Measurements from ENCODE around the gene PCDHAC2. TPM values are rescaled to one million over a fixed set of nuclear protein-coding genes. Genes with fewer than 3 reads are reported as not detected.
A peak's percentile ranks its signal among the peaks of the same experiment; 100 is the strongest.

Gene PCDHAC2
- total RNA-seq (2022) (9.3 and 12.3 TPM in 2 replicates), Bru-seq, nascent RNA (percentile 66 among the genes with signal in this experiment), BruChase-seq, experiment 1, labeled RNA remaining after a 6-hour chase (percentile 86 among the genes with signal in this experiment), BruChase-seq, experiment 2, labeled RNA remaining after a 2-hour chase (percentile 80 among the genes with signal in this experiment)
- long read RNA-seq, full-length matches to known transcripts: 20 of 21 reads
- long read RNA-seq, partial matches to known transcripts: 0 of 21 reads
- long read RNA-seq, other reads (novel, unspliced or antisense): 1 of 21 reads

- CTCF ChIA-PET: interaction anchor here (0.5 to 6.2 kb wide), 7 partner anchors 9 to 40 kb away, joined by 3 to 41 read pairs (median 5); partner anchors contain the start of gene PCDHAC1
- H3K36me3 Mint-ChIP-seq (ENCODE audit: insufficient read depth, unreplicated experiment): no peaks in the 10 kb centered on the region
- no peaks in the 10 kb centered on the region for H3K27me3 Mint-ChIP-seq (ENCODE audit: insufficient read depth, unreplicated experiment)
- intact Hi-C loops (cut with micrococcal nuclease): loop anchor here (1.0 to 5.0 kb wide), 3 partner anchors 11 to 40 kb away; partner anchors contain the start of gene PCDHAC1
- no peaks in the 10 kb centered on the region for H3K9me3 Mint-ChIP-seq (ENCODE audit: unreplicated experiment)
- TF ChIP-seq CTCF (IDR thresholded peaks at IDR 0.05; ENCODE audit: unreplicated experiment): no peak
- H3K4me1 Mint-ChIP-seq (ENCODE audit: insufficient read depth, unreplicated experiment): peaks cover 24% of the 10 kb centered on the region
- peak within 1 kb of the TSS; percentile 94 for H3K4me3 Mint-ChIP-seq (ENCODE audit: unreplicated experiment)
- peak; percentile 55 for DNase-seq (ENCODE audit: unreplicated experiment)
- POLR2A ChIA-PET: interaction anchor here (0.6 to 3.0 kb wide), 19 partner anchors 10 to 301 kb away, joined by 3 to 33 read pairs (median 5); partner anchors contain the start of genes HARS1, HARS2 and PCDHAC1
- H3K27ac Mint-ChIP-seq (ENCODE audit: low read depth, unreplicated experiment): peak within 1 kb of the TSS; percentile 90
- BruUV-seq (replicated peaks): no TSS peak
Measured at GRCh38 chr5:140966293-140967225, at the start of gene PCDHAC2. Gene PCDHAC2, plus strand, starts transcription at chr5:140966476. Its CDS starts 291 bp downstream, at chr5:140966767.

- H3K27ac Mint-ChIP-seq (ENCODE audit: low read depth, unreplicated experiment): no peak overlapping the region
- ChIA-PET CTCF (interaction anchor here (0.9 to 6.3 kb wide), 3 partner anchors 48 to 116 kb away, joined by 3 to 80 read pairs (median 7); partner anchors contain the start of gene PCDHA12), POLR2A (interaction anchor here (7.0 to 10.4 kb wide), 2 partner anchors 79 to 117 kb away, joined by 92 to 255 read pairs; no protein-coding TSS in a partner anchor)
- peaks cover 7% of the 10 kb centered on the region for H3K36me3 Mint-ChIP-seq (ENCODE audit: insufficient read depth, unreplicated experiment)
- intact Hi-C loops (cut with micrococcal nuclease): no loop called here
- peaks cover 9% of the 10 kb centered on the region for H3K4me1 Mint-ChIP-seq (ENCODE audit: insufficient read depth, unreplicated experiment)
- no peak for TF ChIP-seq CTCF (IDR thresholded peaks at IDR 0.05; ENCODE audit: unreplicated experiment)
- H3K4me3 Mint-ChIP-seq (ENCODE audit: unreplicated experiment): no peak overlapping the region
- DNase-seq (ENCODE audit: unreplicated experiment): no peak
- no peaks in the 10 kb centered on the region for H3K27me3 Mint-ChIP-seq (ENCODE audit: insufficient read depth, unreplicated experiment)
- no TSS peak for BruUV-seq (replicated peaks)
- no peaks in the 10 kb centered on the region for H3K9me3 Mint-ChIP-seq (ENCODE audit: unreplicated experiment)
Measured at GRCh38 chr5:140923601-140924000, 42.7 kb upstream of the PCDHAC2 start.

GRCh38 chr5:140925806-140926442 lies 40.4 kb upstream of the PCDHAC2 start, which contains the start of gene PCDHAC1:
Gene PCDHAC1, plus strand, starts transcription at chr5:140926299. Its CDS starts 594 bp downstream, at chr5:140926893.
- Mint-ChIP-seq H3K36me3 (ENCODE audit: insufficient read depth, unreplicated experiment) (peaks cover 7% of the 10 kb centered on the region), H3K4me3 (ENCODE audit: unreplicated experiment) (peak within 1 kb of the TSS; percentile 95), H3K4me1 (ENCODE audit: insufficient read depth, unreplicated experiment) (peaks cover 25% of the 10 kb centered on the region), H3K27ac (ENCODE audit: low read depth, unreplicated experiment) (peak within 1 kb of the TSS; percentile 85), H3K27me3 (ENCODE audit: insufficient read depth, unreplicated experiment) (no peaks in the 10 kb centered on the region), H3K9me3 (ENCODE audit: unreplicated experiment) (no peaks in the 10 kb centered on the region)
- no peak for DNase-seq (ENCODE audit: unreplicated experiment)
- TF ChIP-seq CTCF (IDR thresholded peaks at IDR 0.05; ENCODE audit: unreplicated experiment): no peak
- intact Hi-C loops (cut with micrococcal nuclease): loop anchor here (1.0 to 2.0 kb wide), 7 partner anchors 23 to 114 kb away; partner anchors contain the start of genes PCDHA11, PCDHA12 and PCDHAC2
- ChIA-PET CTCF (interaction anchor here (0.6 to 7.0 kb wide), 39 partner anchors 9 to 651 kb away, joined by 3 to 152 read pairs (median 5); partner anchors contain the start of genes PCDHA11, PCDHA12, PCDHA4 and PCDHAC2), POLR2A (interaction anchor here (0.6 to 10.4 kb wide), 25 partner anchors 10 to 206 kb away, joined by 3 to 255 read pairs (median 5); partner anchors contain the start of genes PCDHA11, PCDHA12, PCDHA4 and PCDHAC2)
- BruUV-seq (replicated peaks): no TSS peak

Measured in MCF 10A (cell line).